GM18502 (cell line): ENCODE data around the gene LRRN2.

Source experiments
- ATAC-seq: cut with Tn5 transposase; IDR thresholded peaks from one replicate; pipeline ENCODE4 v1.9.1; 2021; ENCODE audit warnings: mild to moderate bottlenecking; ENCODE audit not compliant: unreplicated experiment, poor library complexity

Gene LRRN2

GRCh38 chr1:204607910-204608309 is 77.6 kb downstream of the LRRN2 start:
- ATAC-seq, result no peak

DNA sequence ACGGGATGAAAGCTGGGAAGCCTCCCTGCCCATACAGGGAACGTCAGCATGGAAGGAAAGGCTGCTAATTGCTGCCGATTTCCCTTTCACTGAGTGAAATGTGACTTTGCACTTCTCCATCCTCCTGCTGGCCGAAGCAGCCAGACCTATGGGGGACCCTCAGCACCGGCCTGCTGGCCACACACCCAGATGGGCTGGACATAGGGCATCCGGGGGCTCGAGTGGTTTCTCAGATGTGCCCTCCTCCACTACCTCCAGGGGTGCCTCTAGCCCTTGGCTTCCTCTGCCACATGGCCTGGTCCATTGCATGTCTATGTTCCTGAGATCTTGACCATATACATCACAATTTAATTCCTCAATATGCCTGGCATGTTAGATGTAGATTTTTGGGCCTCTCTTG is 79.7 kb downstream of the LRRN2 start:
- ATAC-seq, result no peak

DNA sequence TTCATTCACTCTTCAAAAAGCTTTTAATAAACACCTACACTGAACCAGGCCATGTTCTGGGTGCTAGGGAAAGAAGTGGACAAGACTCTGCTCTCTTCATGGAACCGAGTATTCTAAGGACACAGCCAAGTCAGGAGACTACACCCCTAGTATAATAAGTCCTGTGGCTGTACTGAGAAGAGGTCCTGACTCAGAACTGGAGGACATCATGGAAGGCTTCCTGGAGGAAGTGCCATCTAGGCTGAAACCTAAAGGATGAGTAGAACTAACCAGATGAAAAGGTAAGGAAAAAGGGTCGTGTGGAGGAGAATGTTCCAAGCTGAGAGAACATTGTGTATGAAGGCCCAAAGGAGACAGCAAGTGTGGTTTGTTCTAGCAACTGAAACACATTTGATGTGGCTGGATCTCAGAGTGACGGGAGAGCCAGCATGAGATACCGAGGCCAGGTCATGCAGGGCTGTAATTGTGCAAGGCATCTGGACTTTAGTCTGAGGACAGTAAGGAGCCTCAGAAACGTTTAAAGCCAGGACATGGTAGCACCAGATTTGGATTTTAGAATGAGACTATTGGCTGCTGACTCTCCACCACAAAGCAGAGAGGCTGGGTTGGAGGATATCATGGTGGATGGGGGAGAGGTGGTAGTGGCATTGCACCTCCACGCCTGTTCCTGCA is 82.5 kb downstream of the LRRN2 start:
- no peak for ATAC-seq

GRCh38 chr1:204602111-204602579 is 83.4 kb downstream of the LRRN2 start:
- ATAC-seq, result no peak

- ATAC-seq, result no peak
Observed at GRCh38 chr1:204600968-204601367, 84.6 kb downstream of the LRRN2 start.

GRCh38 chr1:204600203-204600602 is 85.3 kb downstream of the LRRN2 start:
- ATAC-seq, result no peak

GRCh38 chr1:204599596-204599995 is 85.9 kb downstream of the LRRN2 start:
- ATAC-seq, result no peak

DNA sequence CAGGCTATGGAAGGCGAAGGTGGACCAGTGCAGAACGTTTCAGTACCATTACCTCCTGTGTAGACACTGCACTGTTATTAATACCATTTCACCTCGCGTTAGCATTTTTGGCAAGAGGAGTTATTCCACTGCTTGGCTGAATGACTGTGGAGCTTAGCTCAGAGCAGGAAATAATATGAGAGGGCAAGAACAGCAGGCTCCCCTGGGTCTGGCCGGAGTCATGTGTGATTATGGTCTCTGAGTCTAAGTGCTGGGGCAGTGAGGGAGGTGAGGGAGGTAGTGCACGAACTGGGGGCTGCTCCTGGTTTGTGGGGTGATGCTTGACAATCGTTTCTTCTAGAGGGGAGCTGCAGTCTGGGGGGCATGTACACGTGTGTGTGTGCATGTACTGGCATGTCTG is 86.4 kb downstream of the LRRN2 start:
- ATAC-seq, result no peak

DNA sequence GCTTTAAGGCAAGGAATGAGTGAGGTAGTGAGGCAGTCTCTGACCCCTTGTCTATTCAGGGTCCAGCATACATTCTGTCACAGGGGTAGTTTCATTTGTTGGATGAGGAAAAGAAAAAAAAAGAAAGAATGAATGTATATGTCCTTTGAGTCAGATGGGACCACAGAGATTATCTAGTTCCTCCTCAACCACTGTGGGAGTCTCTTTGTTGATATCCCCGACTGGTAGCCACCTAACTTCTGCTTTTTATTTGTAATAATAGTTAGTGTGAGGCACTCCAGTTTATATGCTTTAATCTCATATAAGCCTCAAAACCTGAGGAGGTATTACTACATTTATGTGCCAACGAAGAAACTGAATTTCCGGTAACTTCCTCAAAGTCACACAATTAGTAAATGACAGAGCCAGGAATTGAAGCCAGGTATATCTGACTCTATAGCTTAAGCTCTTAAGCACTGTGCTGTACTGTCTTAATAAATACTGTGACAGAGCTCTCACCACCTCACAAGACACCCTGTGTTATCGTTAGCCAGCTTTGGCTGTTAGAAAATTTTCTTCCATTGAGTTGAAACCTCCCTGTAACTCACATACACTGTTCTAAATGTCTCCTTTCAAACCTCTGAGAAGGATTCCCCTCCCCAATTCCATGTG is 87.1 kb downstream of the LRRN2 start:
- ATAC-seq, result no peak

- no peak for ATAC-seq
Observed at GRCh38 chr1:204592246-204592948, 93.1 kb downstream of the LRRN2 start.

DNA sequence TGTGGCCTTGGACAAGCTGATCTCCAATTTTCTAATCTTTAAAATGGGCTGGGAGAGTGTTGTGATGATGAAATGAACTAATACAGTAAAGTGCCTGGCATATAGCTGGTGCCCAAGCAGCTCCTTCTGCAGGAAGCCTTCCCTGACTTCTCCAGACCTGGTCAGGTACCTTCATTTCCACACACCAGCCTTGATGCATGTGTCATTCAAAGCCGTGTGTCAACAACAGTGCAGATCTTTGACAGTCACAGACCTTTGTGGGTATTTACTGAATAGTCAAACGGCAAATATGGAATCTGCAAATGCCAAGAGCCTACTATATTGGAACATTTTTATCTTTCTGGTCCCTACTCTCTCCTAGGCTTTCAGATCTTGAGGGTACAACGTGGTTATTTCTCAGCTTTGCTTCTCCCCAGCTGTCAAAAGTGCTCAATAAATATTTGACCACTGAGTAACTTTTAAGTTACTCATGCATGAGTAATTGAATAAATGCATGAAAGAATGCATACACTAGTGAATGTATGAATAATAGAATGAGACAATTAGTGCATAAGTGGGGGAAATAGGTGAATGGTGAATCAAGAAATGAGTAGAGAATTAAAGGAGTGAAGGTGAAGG is 94.0 kb downstream of the LRRN2 start:
- no peak for ATAC-seq

- ATAC-seq, result no peak
Observed at GRCh38 chr1:204589409-204590038, 96.0 kb downstream of the LRRN2 start.

DNA sequence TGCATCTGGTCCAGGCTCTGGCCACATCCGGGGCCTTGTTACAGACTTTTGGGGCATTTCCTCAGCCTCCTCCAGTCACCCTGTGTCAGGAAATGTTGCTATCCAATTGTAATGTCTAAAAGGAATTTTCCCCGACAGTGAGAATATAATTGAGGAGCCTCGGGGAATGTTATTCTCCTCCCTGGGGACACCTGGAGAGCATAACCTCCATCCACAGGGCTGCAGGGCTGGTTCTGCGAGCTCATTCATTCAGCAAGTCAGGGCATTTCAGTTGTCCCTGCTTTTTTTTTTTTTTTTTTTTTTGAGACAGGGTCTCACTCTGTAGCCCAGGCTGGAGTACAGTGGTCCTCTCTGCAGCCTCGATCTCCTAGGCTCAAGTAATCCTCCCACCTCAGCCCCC is 96.7 kb downstream of the LRRN2 start:
- ATAC-seq, result no peak

DNA sequence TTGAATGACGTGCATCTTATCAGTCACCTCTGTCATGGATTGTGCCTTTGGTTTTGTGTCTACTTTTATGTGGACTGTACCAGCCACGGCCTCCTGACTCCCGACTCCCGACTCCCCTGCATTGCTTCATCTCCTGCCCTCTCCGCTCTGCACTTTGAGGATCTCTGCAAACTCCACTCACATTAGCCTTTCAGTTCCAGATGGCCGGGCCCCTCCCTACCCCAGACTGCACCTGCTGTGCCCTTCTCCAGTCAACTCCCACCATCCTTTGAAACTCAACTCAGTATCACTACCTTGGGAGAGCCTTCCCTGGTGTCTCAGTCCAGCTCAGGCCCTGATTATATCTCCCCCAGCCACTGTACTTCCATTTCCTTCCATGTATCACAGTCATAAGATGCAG is 97.9 kb downstream of the LRRN2 start:
- no peak for ATAC-seq

DNA sequence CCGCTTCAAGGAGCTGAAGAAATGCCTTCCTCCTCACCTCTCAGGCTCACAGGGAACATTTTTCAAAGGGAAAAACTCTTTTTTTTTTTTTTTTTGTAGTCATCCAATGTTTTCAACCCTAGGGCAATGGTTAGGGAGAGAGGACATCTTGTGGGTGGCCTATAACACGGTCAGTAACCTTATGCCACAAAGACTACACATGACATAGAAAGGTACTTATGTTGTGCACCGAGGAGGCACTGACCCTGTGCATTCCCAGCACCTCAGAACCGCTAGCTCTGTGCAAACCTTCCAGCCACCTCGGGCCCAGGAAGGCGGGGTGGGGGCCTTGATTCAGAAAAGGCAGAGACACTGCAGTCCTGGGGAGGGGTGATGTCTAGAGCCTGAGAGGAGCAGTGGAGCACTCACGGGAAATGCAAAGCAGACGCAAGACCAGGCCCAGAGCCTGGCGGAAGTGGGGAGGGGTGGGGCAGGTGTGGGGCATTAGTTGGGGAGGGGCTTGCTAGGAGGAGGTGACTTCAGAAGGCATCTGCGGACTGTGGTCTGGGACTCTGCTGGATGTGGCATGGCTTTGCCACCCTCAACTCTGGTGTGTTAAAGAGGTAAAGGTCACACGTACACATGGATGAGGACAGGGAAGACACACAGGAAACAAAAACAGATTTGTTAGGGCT is 100.7 kb downstream of the LRRN2 start:
- ATAC-seq, result no peak

DNA sequence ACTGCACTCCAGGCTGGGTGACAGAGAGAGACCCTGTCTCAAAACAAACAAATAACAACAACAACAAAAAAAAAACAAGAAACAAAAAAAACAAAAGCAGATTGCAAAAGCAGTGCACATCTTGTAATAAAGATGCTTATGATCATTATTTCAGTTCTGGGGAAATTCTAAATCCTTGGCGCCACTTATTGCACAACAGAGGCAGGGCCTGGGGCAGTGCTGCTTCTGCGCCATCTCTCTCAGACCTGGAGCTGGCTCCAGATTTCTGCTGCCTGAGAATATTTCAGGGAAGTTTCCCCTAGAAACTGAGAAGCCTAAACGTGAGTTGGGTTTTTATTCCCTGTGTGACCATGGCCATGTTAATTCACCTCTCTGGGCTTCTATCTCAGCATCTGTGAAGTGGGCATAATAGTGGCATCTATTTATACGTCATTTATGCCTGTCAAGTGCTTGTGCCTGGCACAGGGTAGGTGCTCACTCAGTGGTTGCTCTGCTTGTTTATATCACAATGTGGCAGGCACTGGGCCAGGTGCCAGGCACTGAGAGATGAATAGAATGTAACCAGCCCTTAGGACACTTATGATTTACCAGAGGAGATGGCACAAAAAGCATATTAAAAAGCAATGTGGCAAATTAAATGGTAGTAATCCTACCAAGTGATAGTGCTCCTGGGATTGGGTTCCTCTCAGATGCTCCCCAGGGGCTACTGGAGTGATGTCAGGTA is 101.5 kb downstream of the LRRN2 start:
- ATAC-seq, result no peak

GRCh38 chr1:204581759-204582158 is 103.8 kb downstream of the LRRN2 start:
- ATAC-seq, result no peak

DNA sequence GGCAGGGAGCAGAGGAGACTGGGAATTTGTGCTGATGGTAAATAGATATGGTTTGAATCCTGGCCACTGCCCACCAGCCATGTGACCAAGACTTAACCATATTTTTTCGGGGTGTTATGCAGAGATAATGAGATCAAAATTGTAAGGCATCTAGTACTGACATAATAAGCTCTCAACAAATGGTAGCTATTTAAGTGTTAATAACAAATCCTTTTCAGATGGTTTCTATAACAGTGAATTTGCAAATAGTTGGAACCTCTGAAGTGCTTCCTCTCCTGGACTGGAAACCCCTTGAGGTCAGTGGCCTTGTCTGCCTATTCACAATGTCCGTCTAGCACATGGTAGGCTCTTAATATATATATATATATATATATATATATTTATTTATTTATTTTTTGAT is 104.7 kb downstream of the LRRN2 start:
- no peak for ATAC-seq

DNA sequence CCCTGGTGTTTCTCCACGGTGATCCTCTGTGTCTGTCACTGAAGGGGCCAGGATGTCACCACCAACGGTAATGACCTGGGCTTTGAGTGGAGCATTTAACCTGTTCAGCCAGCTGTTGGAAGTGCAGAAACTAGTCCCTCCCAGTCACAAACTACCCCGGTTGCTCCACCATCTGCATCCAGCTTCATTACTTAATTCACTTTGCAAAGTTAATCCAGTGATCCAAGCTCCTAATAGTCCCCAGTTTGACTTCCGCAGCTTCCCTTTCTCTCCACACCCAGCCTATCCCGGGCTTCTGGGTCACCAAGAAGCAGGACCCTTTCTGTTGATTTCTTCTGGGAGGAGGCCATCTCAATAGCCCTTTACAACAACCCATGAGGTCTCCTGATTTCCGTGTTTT is 105.9 kb downstream of the LRRN2 start:
- ATAC-seq, result no peak
